ENCODE data around the gene PLEKHA1. TPM values are rescaled to one million over a fixed set of nuclear protein-coding genes. Genes with fewer than 3 reads are reported as not detected.

PLEKHA1 gene
- polyA plus RNA-seq, 1 of the 3 experiments (the other 2 are of a cell fraction) = 8.4 TPM

DNA sequence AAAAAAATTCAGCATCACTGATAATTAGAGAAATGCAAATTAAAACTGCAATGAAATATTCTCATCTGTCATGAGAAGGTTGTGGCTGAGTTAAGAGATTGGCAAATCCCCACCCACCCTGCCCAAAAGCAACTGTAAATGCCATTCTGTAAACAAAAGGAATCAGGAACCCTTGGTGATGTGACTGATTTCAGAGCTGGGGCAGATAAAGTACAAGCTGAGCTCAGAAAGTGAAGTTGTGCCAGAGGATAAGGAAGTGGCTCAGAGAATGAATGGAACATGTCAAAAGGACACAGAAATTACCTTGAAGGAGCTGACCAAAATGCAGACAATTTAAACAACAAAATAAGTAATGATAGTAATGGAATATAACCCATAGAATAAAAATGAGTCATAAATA, 47.2 kb downstream of the PLEKHA1 start:
- no peaks in the 10 kb centered on the region for H3K27me3 ChIP-seq (ENCODE audit: insufficient read depth)
- ChIA-PET CTCF (interaction anchor here (1.0 kb wide), 1 partner anchor 13 kb away, joined by 9 read pairs; no protein-coding TSS in a partner anchor), POLR2A (no interaction called here)
- H3F3A ChIP-seq (replicated peaks; ENCODE audit: insufficient read depth) = peaks cover 32% of the 10 kb centered on the region
- no peak for DNase-seq
- no peak for TF ChIP-seq CHD2 (IDR thresholded peaks at IDR 0.05; ENCODE audit: low read length, partially characterized antibody)
- TF ChIP-seq, protein P1, sequence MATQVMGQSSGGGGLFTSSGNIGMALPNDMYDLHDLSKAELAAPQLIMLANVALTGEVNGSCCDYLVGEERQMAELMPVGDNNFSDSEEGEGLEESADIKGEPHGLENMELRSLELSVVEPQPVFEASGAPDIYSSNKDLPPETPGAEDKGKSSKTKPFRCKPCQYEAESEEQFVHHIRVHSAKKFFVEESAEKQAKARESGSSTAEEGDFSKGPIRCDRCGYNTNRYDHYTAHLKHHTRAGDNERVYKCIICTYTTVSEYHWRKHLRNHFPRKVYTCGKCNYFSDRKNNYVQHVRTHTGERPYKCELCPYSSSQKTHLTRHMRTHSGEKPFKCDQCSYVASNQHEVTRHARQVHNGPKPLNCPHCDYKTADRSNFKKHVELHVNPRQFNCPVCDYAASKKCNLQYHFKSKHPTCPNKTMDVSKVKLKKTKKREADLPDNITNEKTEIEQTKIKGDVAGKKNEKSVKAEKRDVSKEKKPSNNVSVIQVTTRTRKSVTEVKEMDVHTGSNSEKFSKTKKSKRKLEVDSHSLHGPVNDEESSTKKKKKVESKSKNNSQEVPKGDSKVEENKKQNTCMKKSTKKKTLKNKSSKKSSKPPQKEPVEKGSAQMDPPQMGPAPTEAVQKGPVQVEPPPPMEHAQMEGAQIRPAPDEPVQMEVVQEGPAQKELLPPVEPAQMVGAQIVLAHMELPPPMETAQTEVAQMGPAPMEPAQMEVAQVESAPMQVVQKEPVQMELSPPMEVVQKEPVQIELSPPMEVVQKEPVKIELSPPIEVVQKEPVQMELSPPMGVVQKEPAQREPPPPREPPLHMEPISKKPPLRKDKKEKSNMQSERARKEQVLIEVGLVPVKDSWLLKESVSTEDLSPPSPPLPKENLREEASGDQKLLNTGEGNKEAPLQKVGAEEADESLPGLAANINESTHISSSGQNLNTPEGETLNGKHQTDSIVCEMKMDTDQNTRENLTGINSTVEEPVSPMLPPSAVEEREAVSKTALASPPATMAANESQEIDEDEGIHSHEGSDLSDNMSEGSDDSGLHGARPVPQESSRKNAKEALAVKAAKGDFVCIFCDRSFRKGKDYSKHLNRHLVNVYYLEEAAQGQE (IDR thresholded peaks at IDR 0.05; ENCODE audit: low read depth, low read length) = no peak
- TF ChIP-seq MXI1 (IDR thresholded peaks at IDR 0.05; ENCODE audit: low read depth, low read length) = no peak
- TF ChIP-seq ELF1 (IDR thresholded peaks at IDR 0.05) = no peak
- TF ChIP-seq GABPA (IDR thresholded peaks at IDR 0.05; ENCODE audit: low read depth) = no peak
- no peak for TF ChIP-seq FOSL2 (IDR thresholded peaks at IDR 0.05; ENCODE audit: borderline replicate concordance, low read depth)
- no peak for TF ChIP-seq TCF12 (IDR thresholded peaks at IDR 0.05)
- TF ChIP-seq, protein P2, sequence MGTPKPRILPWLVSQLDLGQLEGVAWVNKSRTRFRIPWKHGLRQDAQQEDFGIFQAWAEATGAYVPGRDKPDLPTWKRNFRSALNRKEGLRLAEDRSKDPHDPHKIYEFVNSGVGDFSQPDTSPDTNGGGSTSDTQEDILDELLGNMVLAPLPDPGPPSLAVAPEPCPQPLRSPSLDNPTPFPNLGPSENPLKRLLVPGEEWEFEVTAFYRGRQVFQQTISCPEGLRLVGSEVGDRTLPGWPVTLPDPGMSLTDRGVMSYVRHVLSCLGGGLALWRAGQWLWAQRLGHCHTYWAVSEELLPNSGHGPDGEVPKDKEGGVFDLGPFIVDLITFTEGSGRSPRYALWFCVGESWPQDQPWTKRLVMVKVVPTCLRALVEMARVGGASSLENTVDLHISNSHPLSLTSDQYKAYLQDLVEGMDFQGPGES (IDR thresholded peaks at IDR 0.05; ENCODE audit: low read depth, low read length) = no peak
- TF ChIP-seq, protein P3, sequence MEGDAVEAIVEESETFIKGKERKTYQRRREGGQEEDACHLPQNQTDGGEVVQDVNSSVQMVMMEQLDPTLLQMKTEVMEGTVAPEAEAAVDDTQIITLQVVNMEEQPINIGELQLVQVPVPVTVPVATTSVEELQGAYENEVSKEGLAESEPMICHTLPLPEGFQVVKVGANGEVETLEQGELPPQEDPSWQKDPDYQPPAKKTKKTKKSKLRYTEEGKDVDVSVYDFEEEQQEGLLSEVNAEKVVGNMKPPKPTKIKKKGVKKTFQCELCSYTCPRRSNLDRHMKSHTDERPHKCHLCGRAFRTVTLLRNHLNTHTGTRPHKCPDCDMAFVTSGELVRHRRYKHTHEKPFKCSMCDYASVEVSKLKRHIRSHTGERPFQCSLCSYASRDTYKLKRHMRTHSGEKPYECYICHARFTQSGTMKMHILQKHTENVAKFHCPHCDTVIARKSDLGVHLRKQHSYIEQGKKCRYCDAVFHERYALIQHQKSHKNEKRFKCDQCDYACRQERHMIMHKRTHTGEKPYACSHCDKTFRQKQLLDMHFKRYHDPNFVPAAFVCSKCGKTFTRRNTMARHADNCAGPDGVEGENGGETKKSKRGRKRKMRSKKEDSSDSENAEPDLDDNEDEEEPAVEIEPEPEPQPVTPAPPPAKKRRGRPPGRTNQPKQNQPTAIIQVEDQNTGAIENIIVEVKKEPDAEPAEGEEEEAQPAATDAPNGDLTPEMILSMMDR (IDR thresholded peaks at IDR 0.05) = no peak
- TF ChIP-seq, protein P4, sequence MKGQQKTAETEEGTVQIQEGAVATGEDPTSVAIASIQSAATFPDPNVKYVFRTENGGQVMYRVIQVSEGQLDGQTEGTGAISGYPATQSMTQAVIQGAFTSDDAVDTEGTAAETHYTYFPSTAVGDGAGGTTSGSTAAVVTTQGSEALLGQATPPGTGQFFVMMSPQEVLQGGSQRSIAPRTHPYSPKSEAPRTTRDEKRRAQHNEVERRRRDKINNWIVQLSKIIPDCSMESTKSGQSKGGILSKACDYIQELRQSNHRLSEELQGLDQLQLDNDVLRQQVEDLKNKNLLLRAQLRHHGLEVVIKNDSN (IDR thresholded peaks at IDR 0.05; ENCODE audit: borderline replicate concordance, low read depth) = no peak
- no peak for TF ChIP-seq NFIC (IDR thresholded peaks at IDR 0.05; ENCODE audit: borderline replicate concordance)
- TF ChIP-seq, protein P5, sequence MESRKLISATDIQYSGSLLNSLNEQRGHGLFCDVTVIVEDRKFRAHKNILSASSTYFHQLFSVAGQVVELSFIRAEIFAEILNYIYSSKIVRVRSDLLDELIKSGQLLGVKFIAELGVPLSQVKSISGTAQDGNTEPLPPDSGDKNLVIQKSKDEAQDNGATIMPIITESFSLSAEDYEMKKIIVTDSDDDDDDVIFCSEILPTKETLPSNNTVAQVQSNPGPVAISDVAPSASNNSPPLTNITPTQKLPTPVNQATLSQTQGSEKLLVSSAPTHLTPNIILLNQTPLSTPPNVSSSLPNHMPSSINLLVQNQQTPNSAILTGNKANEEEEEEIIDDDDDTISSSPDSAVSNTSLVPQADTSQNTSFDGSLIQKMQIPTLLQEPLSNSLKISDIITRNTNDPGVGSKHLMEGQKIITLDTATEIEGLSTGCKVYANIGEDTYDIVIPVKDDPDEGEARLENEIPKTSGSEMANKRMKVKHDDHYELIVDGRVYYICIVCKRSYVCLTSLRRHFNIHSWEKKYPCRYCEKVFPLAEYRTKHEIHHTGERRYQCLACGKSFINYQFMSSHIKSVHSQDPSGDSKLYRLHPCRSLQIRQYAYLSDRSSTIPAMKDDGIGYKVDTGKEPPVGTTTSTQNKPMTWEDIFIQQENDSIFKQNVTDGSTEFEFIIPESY (IDR thresholded peaks at IDR 0.05; ENCODE audit: borderline replicate concordance, low read depth) = no peak
- no peak for TF ChIP-seq RFX5 (IDR thresholded peaks at IDR 0.05; ENCODE audit: low read length)
- no peak for TF ChIP-seq RCOR1 (IDR thresholded peaks at IDR 0.05; ENCODE audit: low read length)
- TF ChIP-seq, protein P6, sequence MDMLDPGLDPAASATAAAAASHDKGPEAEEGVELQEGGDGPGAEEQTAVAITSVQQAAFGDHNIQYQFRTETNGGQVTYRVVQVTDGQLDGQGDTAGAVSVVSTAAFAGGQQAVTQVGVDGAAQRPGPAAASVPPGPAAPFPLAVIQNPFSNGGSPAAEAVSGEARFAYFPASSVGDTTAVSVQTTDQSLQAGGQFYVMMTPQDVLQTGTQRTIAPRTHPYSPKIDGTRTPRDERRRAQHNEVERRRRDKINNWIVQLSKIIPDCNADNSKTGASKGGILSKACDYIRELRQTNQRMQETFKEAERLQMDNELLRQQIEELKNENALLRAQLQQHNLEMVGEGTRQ (IDR thresholded peaks at IDR 0.05; ENCODE audit: borderline replicate concordance, low read depth, low read length) = no peak
- TF ChIP-seq YY1 (IDR thresholded peaks at IDR 0.05; ENCODE audit: low read depth) = no peak
- TF ChIP-seq RAD21 (IDR thresholded peaks at IDR 0.05; ENCODE audit: low read length) = no peak
- no peak for TF ChIP-seq SMC3 (IDR thresholded peaks at IDR 0.05; ENCODE audit: low read depth, low read length)
- H3K9me3 ChIP-seq = no peaks in the 10 kb centered on the region
- H3K79me2 ChIP-seq (ENCODE audit: insufficient read depth) = no peaks in the 10 kb centered on the region
- no peak overlapping the region for H2AFZ ChIP-seq (ENCODE audit: low read depth)
- peaks cover 11 to 17% of the 10 kb centered on the region in 2 experiments; a peak in 3 of 4 replicates for H3K4me1 ChIP-seq (ENCODE audit: control insufficient read depth in 1 of 2, insufficient read depth in 2 of 2, low read depth in 1 of 2, low read length in 1 of 2)
- no peak overlapping the region for H3K4me2 ChIP-seq
- H3K9ac ChIP-seq = no peak overlapping the region
- H3K9me2 ChIP-seq = no peaks in the 10 kb centered on the region
- peaks cover 21 to 40% of the 10 kb centered on the region in 2 experiments for H3K36me3 ChIP-seq (replicated peaks in 1 of 2; ENCODE audit: control insufficient read depth in 1 of 2, insufficient read depth in 2 of 2, low read length in 1 of 2)
- H3K4me3 ChIP-seq (ENCODE audit: low read depth in 2 of 2, low read length in 1 of 2) = no peak overlapping the region
- H4K20me1 ChIP-seq (ENCODE audit: insufficient read depth) = no peaks in the 10 kb centered on the region
- H3K27ac ChIP-seq (ENCODE audit: low read depth in 2 of 2, low read length in 1 of 2) = peak overlapping the region in 1 of 2 experiments; percentile 3; a peak in 1 of 4 replicates
